B cell (primary cell): ENCODE measurements around the gene RNF148. TPM values are rescaled to one million over a fixed set of nuclear protein-coding genes. Genes with fewer than 3 reads are reported as not detected.

Source experiments
- ATAC-seq: fragments of 200-7000 bp; cut with Tn5 transposase; one replicate; pipeline ENCODE4 v1.10.0; 2021; ENCODE audit warnings: low read depth, mild to moderate bottlenecking, moderate number of reproducible peaks, moderate library complexity
- CTCF ChIA-PET: fragments of 350-600 bp; sonication (Branson Sonifier 250); formaldehyde crosslinking; loops from one replicate; lab custom pipeline; 2021; ENCODE audit warnings: antibody characterized with exemption, inconsistent platforms; lab: Charles Lee
- POLR2A ChIA-PET: fragments of 350-600 bp; sonication (Branson Sonifier 250); formaldehyde crosslinking; loops from one replicate; lab custom pipeline; 2021; ENCODE audit warnings: antibody characterized with exemption; lab: Charles Lee
- DNase-seq: peaks from one replicate; pipeline ENCODE4 v3.0.0; 2013
- H2AFZ ChIP-seq: 2 replicates; pipeline ENCODE4 v1.6.1; 2012; ENCODE audit warnings: mild to moderate bottlenecking, low read depth, low read length; ENCODE audit not compliant: insufficient read depth, poor library complexity, severe bottlenecking
- H3K27ac ChIP-seq, 2 donors: 1 replicate in 1 of 2; 2 replicates in 1 of 2; pipeline ENCODE4 v1.5.1; 2012 to 2013; ENCODE audit warnings: low read length in 2 of 2, mild to moderate bottlenecking in 2 of 2, moderate library complexity in 1 of 2
- H3K27me3 ChIP-seq, 4 experiments: fragments of 200-600 bp in 1 of 4; sonication (generic) in 1 of 4; replicated peaks in 1 of 4; 1 replicate in 2 of 4; 2 replicates in 2 of 4; pipeline versions ENCODE4 v1.6.1 to v1.7.0; 2013 to 2016; ENCODE audit warnings: low read length in 3 of 4, mild to moderate bottlenecking in 2 of 4, mixed read lengths in 1 of 4, moderate library complexity in 1 of 4; ENCODE audit not compliant: insufficient read depth in 4 of 4, control insufficient read depth in 3 of 4; ENCODE audit errors: control extremely low read depth in 1 of 4
- H3K36me3 ChIP-seq, 2 experiments: replicated peaks in 1 of 2; 1 replicate in 1 of 2; 2 replicates in 1 of 2; pipeline versions ENCODE4 v1.6.1 to v1.7.1; 2013; ENCODE audit warnings: low read length in 1 of 2; ENCODE audit not compliant: insufficient read depth in 2 of 2, control insufficient read depth in 1 of 2; ENCODE audit errors: control extremely low read depth in 1 of 2, extremely low read depth in 1 of 2
- H3K4me1 ChIP-seq, 2 donors: fragments of 200-600 bp in 1 of 2; sonication (generic) in 1 of 2; 1 replicate in 1 of 2; 2 replicates in 1 of 2; pipeline versions ENCODE4 v1.5.1 to v1.6.1; 2013 to 2017; ENCODE audit warnings: low read length in 2 of 2; ENCODE audit not compliant: control insufficient read depth in 2 of 2, insufficient read depth in 2 of 2
- H3K4me2 ChIP-seq: replicated peaks from 2 replicates; pipeline ENCODE3; 2012; ENCODE audit warnings: mild to moderate bottlenecking, low read depth, low read length; ENCODE audit not compliant: poor library complexity, severe bottlenecking
- H3K4me3 ChIP-seq, 5 experiments: fragments of 200-600 bp in 1 of 5; sonication (generic) in 1 of 5; 1 replicate in 3 of 5; 2 replicates in 2 of 5; pipeline versions ENCODE4 v1.5.1 to v1.7.0; 2011 to 2016; ENCODE audit warnings: low read length in 4 of 5, mild to moderate bottlenecking in 4 of 5, low read depth in 2 of 5, control low read depth in 1 of 5, moderate library complexity in 1 of 5; ENCODE audit not compliant: insufficient read depth in 1 of 5; ENCODE audit errors: control extremely low read depth in 1 of 5, extremely low read depth in 1 of 5
- H3K79me2 ChIP-seq: fragments of 200-600 bp; sonication (generic); one replicate; pipeline ENCODE4 v1.6.0; 2016; ENCODE audit warnings: low read length; ENCODE audit not compliant: control insufficient read depth, insufficient read depth
- H3K9ac ChIP-seq: fragments of 200-600 bp; sonication (generic); 2 replicates; pipeline ENCODE4 v1.6.1; 2017; ENCODE audit warnings: mild to moderate bottlenecking, low read length, moderate library complexity
- H3K9me3 ChIP-seq, 3 donors: one replicate each; pipeline versions ENCODE4 v1.6.1 to v1.7.1; 2013; ENCODE audit warnings: low read length in 2 of 3; ENCODE audit not compliant: control insufficient read depth in 2 of 3, insufficient read depth in 1 of 3; ENCODE audit errors: control extremely low read depth in 1 of 3
- H4K20me1 ChIP-seq: 2 replicates; pipeline ENCODE4 v1.6.0; 2012; ENCODE audit warnings: mild to moderate bottlenecking, low read length; ENCODE audit not compliant: insufficient read depth, control insufficient read depth, poor library complexity, severe bottlenecking
- H3K27ac Mint-ChIP-seq: one replicate; pipeline ENCODE4 v1.8.0; 2021; ENCODE audit warnings: mixed read lengths
- H3K27me3 Mint-ChIP-seq: one replicate; pipeline ENCODE4 v1.8.0; 2021; ENCODE audit warnings: mixed read lengths
- H3K4me1 Mint-ChIP-seq: one replicate; pipeline ENCODE4 v1.8.0; 2021; ENCODE audit warnings: mixed read lengths
- H3K4me3 Mint-ChIP-seq: one replicate; pipeline ENCODE4 v1.8.0; 2021; ENCODE audit warnings: mixed read lengths
- H3K9me3 Mint-ChIP-seq: one replicate; pipeline ENCODE4 v1.8.0; 2022; ENCODE audit warnings: mixed read lengths; ENCODE audit not compliant: insufficient read depth
- CTCF ChIP-seq: fragments of 200-600 bp; IDR thresholded peaks from one replicate; pipeline ENCODE4 v1.8.0; 2022; ENCODE audit warnings: antibody characterized with exemption, mild to moderate bottlenecking
- EZH2 ChIP-seq: IDR thresholded peaks from 2 replicates; pipeline ENCODE4 v1.6.1; 2012; ENCODE audit warnings: borderline replicate concordance, low read depth, mild to moderate bottlenecking, moderate library complexity, low read length; ENCODE audit not compliant: insufficient read depth, poor library complexity, severe bottlenecking
- WGBS: methylation state at CpG from one replicate; pipeline ENCODE4 v1.1.5; 2013; ENCODE audit warnings: missing lambda C conversion rate; ENCODE audit not compliant: insufficient coverage; 5-methylcytosine and 5-hydroxymethylcytosine counted together
- intact Hi-C: fragments of 100-400 bp; cut with micrococcal nuclease; formaldehyde crosslinking; loops from one replicate; pipeline ENCODE4 v1.10.0; 2022
- polyA plus RNA-seq: library from polyadenylated mRNA; depleted of rRNA; stranded (reverse); fragments of >200 nt; gene quantifications from 2 replicates; pipeline ENCODE4 v1.2.3, GENCODE V29; 2012
- total RNA-seq, 2 donors: library from RNA; stranded (reverse); fragments of 120-200 nt in 1 of 2; gene quantifications; 1 replicate in 1 of 2; 2 replicates in 1 of 2; pipeline versions ENCODE4 v1.2.3 to v1.2.4, GENCODE V29; 2013 to 2022

RNF148 gene
- total and polyA plus RNA-seq, 2 donors (not counting 1 experiment from before 2014, with no cell fraction given), result not detected

- intact Hi-C loops, result no loop called here
- POLR2A ChIA-PET, result no interaction called here
These were observed 9.9 kb downstream of the RNF148 start for GRCh38 chr7:122692769-122693309.

More at GRCh38 chr7:122692769-122693309, 9.9 kb downstream of the RNF148 start:
- no peak overlapping the region for H3K4me3 Mint-ChIP-seq
- CTCF ChIA-PET, result no interaction called here
- no peaks in the 10 kb centered on the region for H4K20me1 ChIP-seq
- H3K4me2 ChIP-seq, result no peak overlapping the region
- no peak overlapping the region for H2AFZ ChIP-seq
- no peaks in the 10 kb centered on the region for H3K4me1 Mint-ChIP-seq
- DNase-seq, result no peak
- H3K9me3 Mint-ChIP-seq, result peaks cover 4% of the 10 kb centered on the region
- H3K4me1 ChIP-seq, result no peaks in the 10 kb centered on the region
- no peak overlapping the region for H3K9ac ChIP-seq
- H3K27ac ChIP-seq, result no peak overlapping the region
- no peaks in the 10 kb centered on the region for H3K27me3 Mint-ChIP-seq
- H3K27me3 ChIP-seq, result no peaks in the 10 kb centered on the region
- no peak overlapping the region for H3K4me3 ChIP-seq
- no peak overlapping the region for H3K27ac Mint-ChIP-seq
- TF ChIP-seq EZH2 (no peak), CTCF (no peak)
- no peak for ATAC-seq
- H3K9me3 ChIP-seq, result peaks cover 0 to 20% (median 0%) of the 10 kb centered on the region in 3 donors
- H3K36me3 ChIP-seq, result no peaks in the 10 kb centered on the region
- no peaks in the 10 kb centered on the region for H3K79me2 ChIP-seq
- 94% methylated on average over 3 of the region's 3 CpGs for WGBS
